ENCODE data around the gene SLCO2A1.

- TF ChIP-seq CTCF (IDR thresholded peaks at IDR 0.05 in 4 of 5, conservative IDR thresholded peaks at IDR 0.05 in 1 of 5) (no peak), POLR2A (IDR thresholded peaks at IDR 0.05) (no peak)
Measured at GRCh38 chr3:133966954-133967353, 62.8 kb downstream of the SLCO2A1 start.
